ENCODE measurements around the gene ZBTB33. TPM values are rescaled to one million over a fixed set of nuclear protein-coding genes. Genes with fewer than 3 reads are reported as not detected.

ZBTB33 gene
- total RNA-seq, 1 donor from 2014 or later = 14.5 TPM

GRCh38 chrX:120269373-120270035 lies 18.9 kb downstream of the ZBTB33 start:
- DNase-seq = no peak

GRCh38 chrX:120270567-120270966 lies 20.0 kb downstream of the ZBTB33 start:
- DNase-seq = no peak

GRCh38 chrX:120271218-120271617 lies 20.6 kb downstream of the ZBTB33 start:
- DNase-seq = no peak

GRCh38 chrX:120274145-120274544 lies 23.5 kb downstream of the ZBTB33 start:
- DNase-seq = no peak

GRCh38 chrX:120274958-120275357 lies 24.3 kb downstream of the ZBTB33 start:
- DNase-seq = no peak

- DNase-seq = no peak
Measured at GRCh38 chrX:120281021-120281624, 30.5 kb downstream of the ZBTB33 start.

GRCh38 chrX:120281761-120282160 lies 31.1 kb downstream of the ZBTB33 start:
- no peak for DNase-seq

GRCh38 chrX:120282697-120283096 lies 32.1 kb downstream of the ZBTB33 start:
- no peak for DNase-seq

- DNase-seq = no peak
Measured at GRCh38 chrX:120286733-120287512, 36.3 kb downstream of the ZBTB33 start.

GRCh38 chrX:120287513-120288112 lies 37.0 kb downstream of the ZBTB33 start:
- no peak for DNase-seq

GRCh38 chrX:120290107-120290506 lies 39.5 kb downstream of the ZBTB33 start:
- no peak for DNase-seq

GRCh38 chrX:120291211-120291610 lies 40.6 kb downstream of the ZBTB33 start:
- DNase-seq = no peak

GRCh38 chrX:120293015-120293414 lies 42.4 kb downstream of the ZBTB33 start:
- DNase-seq = no peak

GRCh38 chrX:120294651-120295050 lies 44.0 kb downstream of the ZBTB33 start:
- no peak for DNase-seq

GRCh38 chrX:120297923-120298322 lies 47.3 kb downstream of the ZBTB33 start:
- DNase-seq = no peak

GRCh38 chrX:120299928-120300327 lies 49.3 kb downstream of the ZBTB33 start:
- no peak for DNase-seq

GRCh38 chrX:120301497-120301896 lies 50.9 kb downstream of the ZBTB33 start:
- no peak for DNase-seq

GRCh38 chrX:120301960-120302359 lies 51.3 kb downstream of the ZBTB33 start:
- no peak for DNase-seq

- DNase-seq = no peak
Measured at GRCh38 chrX:120302434-120302833, 51.8 kb downstream of the ZBTB33 start.

- DNase-seq = no peak
Measured at GRCh38 chrX:120304256-120304655, 53.6 kb downstream of the ZBTB33 start.

- no peak for DNase-seq
Measured at GRCh38 chrX:120305531-120306141, 55.0 kb downstream of the ZBTB33 start.

- no peak for DNase-seq
Measured at GRCh38 chrX:120306630-120307029, 56.0 kb downstream of the ZBTB33 start.
